Peyer's patch (tissue), 4 donors: ENCODE results near the gene MAGED1. TPM values are rescaled to one million over a fixed set of nuclear protein-coding genes. Genes with fewer than 3 reads are reported as not detected.
A peak's percentile ranks its signal among the peaks of the same experiment; 100 is the strongest.

Experiments
- DNase-seq, 3 donors: peaks; one replicate each; pipeline ENCODE4 v3.0.0-alpha.2; 2017 to 2019
- H3K27ac ChIP-seq, 4 donors: fragments of 200-600 bp; sonication (generic); one replicate each; pipeline ENCODE4 v1.5.1; 2016 to 2019
- H3K27me3 ChIP-seq, 2 donors: fragments of 200-600 bp; sonication (generic); one replicate each; pipeline ENCODE4 v1.5.1; 2019
- H3K36me3 ChIP-seq, 3 donors: fragments of 200-600 bp; sonication (generic); one replicate each; pipeline ENCODE4 v1.5.1; 2016 to 2019
- H3K4me1 ChIP-seq, 4 donors: fragments of 200-600 bp; sonication (generic); one replicate each; pipeline ENCODE4 v1.5.1; 2016 to 2019
- H3K4me3 ChIP-seq, 4 donors: fragments of 200-600 bp; sonication (generic); 1 replicate in 3 of 4; 2 replicates in 1 of 4; pipeline ENCODE4 v1.5.1; 2016 to 2019; ENCODE audit warnings: mild to moderate bottlenecking in 1 of 4
- H3K9me3 ChIP-seq, 4 donors: fragments of 200-600 bp; sonication (generic); one replicate each; pipeline ENCODE4 v1.5.1; 2016 to 2019; ENCODE audit warnings: mild to moderate bottlenecking in 1 of 4
- POLR2A ChIP-seq, 2 donors: fragments of 450-650 bp; IDR thresholded peaks; one replicate each; pipeline ENCODE4 v1.5.1; 2017; ENCODE audit warnings: antibody characterized with exemption in 2 of 2, mild to moderate bottlenecking in 2 of 2, moderate library complexity in 2 of 2
- total RNA-seq, 4 donors: library from RNA; depleted of rRNA; stranded (reverse); fragments of >200 nt; gene quantifications; one replicate each; pipeline ENCODE4 v1.1.0, GENCODE V29; 2016
- TF ChIP-seq, protein P1 (sequence below), 6 experiments: fragments of 450-650 bp in 4 of 6; fragments of 200-600 bp in 2 of 6; sonication (generic) in 1 of 6; IDR thresholded peaks; one replicate each; pipeline ENCODE4 v1.5.1; 2017 to 2019; ENCODE audit warnings: antibody characterized with exemption in 6 of 6, mild to moderate bottlenecking in 3 of 6, moderate library complexity in 1 of 6

Gene MAGED1
- total RNA-seq, 4 donors from 2014 or later: 35.6 to 42.1 (median 36.9) TPM

DNA sequence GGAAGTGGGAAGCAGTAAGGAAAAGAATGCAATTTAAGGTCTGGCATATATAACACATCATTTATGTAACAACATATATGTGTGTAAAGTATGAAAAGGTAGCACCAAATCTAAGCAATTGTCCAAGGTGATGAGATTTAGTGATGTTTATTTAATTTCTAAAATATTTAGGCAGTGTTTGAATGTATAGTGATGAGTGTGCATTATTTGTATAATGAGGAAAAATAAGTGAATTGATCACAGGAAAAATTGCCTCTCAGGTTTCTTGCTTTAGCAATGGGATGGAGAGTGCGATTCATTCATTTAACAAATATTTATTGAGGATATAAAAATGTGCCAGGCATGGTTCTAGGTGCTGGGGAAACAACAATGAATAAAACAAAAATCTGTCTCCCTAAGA lies 2.2 kb upstream of the MAGED1 start:
- no peak for TF ChIP-seq POLR2A (IDR thresholded peaks at IDR 0.05)
- TF ChIP-seq, protein P1, sequence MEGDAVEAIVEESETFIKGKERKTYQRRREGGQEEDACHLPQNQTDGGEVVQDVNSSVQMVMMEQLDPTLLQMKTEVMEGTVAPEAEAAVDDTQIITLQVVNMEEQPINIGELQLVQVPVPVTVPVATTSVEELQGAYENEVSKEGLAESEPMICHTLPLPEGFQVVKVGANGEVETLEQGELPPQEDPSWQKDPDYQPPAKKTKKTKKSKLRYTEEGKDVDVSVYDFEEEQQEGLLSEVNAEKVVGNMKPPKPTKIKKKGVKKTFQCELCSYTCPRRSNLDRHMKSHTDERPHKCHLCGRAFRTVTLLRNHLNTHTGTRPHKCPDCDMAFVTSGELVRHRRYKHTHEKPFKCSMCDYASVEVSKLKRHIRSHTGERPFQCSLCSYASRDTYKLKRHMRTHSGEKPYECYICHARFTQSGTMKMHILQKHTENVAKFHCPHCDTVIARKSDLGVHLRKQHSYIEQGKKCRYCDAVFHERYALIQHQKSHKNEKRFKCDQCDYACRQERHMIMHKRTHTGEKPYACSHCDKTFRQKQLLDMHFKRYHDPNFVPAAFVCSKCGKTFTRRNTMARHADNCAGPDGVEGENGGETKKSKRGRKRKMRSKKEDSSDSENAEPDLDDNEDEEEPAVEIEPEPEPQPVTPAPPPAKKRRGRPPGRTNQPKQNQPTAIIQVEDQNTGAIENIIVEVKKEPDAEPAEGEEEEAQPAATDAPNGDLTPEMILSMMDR (IDR thresholded peaks at IDR 0.05): no peak
- no peaks in the 10 kb centered on the region for H3K27me3 ChIP-seq
- no peaks in the 10 kb centered on the region for H3K4me1 ChIP-seq
- H3K36me3 ChIP-seq: no peaks in the 10 kb centered on the region
- no peaks in the 10 kb centered on the region for H3K9me3 ChIP-seq
- DNase-seq: no peak
- no peak overlapping the region for H3K4me3 ChIP-seq
- no peak overlapping the region for H3K27ac ChIP-seq

DNA sequence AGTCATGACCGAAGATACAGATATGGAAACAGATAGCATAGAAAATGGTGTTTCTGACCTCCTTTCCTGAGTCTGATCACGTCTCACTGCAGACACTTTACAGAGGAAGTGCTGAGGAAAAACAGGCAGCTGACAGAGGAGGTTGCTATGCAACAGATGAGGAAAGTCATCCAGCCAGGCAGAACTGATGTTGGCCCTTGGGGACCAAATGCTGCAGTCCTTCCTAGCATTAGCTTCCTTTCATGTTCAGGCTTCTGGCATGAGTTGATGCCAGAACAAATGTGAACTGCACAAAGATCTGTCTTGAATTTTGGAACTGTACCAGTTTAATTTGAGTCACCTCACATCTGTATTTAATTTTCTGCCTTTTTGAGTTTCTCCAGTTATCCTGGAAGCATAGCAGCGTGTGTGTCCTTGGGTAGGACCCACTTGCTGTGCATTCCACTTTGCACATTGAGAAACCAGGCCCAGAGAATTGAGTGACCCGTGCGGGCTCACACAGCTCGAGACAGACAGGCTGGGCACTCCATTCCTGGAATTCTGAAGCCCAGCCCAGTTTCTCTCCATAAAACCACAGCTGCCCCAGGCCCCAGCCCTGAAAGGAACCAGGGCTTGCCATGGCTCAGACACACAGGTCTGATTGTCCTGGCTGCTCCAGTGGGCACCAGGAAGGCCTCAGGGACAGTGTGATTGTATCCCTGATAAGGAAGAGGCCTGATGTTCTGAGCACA lies 1.4 kb upstream of the MAGED1 start:
- Histone ChIP-seq H3K36me3 (no peaks in the 10 kb centered on the region), H3K4me3 (no peak overlapping the region), H3K27ac (peak overlapping the region in 2 of 4 donors; percentile 70 to 78), H3K27me3 (no peaks in the 10 kb centered on the region), H3K4me1 (no peaks in the 10 kb centered on the region), H3K9me3 (no peaks in the 10 kb centered on the region)
- peak in 1 of 3 donors; percentile 29 for DNase-seq
- no peak for TF ChIP-seq POLR2A (IDR thresholded peaks at IDR 0.05)
- TF ChIP-seq, protein P1 (IDR thresholded peaks at IDR 0.05): no peak

DNA sequence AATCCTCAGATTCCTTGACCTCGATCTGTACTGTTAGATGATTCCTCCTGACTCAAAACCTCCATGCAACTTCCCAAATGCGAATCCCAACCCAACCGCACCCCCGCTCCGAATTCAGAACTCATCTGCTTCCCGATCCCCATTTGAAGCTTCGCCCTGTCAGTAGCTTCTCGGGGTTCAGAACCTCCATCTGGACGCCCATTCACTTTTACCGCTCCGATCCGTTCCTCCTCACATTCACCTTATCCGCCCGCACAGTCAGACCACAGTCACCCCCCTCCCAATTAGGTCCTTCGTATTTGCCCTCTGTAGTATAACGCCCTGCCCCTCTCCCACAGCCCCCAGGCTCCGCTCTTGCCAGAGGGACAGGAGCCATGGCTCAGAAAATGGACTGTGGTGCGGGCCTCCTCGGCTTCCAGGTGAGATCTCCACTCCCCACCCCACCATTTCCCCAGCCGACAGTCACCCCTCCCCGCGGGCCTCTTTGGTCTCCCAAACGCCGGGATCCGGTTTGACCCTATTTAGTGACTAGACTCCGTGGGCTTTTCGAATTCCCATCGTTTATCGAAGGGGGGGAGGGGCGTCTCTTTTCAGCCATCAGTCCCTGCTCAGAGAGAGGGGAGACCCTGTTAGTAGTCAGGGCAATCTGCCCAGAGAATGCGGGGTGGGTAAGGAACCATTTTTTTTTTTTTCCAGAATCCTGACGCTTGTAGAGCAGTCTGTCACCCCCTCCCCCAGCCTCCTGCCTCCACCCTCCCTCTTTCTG lies 691 bp downstream of the MAGED1 start:
- peaks cover 0 to 14% (median 0%) of the 10 kb centered on the region in 3 donors for H3K36me3 ChIP-seq

GRCh38 chrX:51894697-51895336 lies 1.4 kb downstream of the MAGED1 start:
- Histone ChIP-seq H3K4me3 (peak overlapping the region; percentile 42 to 62 (median 52)), H3K4me1 (no peaks in the 10 kb centered on the region), H3K9me3 (no peaks in the 10 kb centered on the region), H3K36me3 (peaks cover 0 to 18% (median 0%) of the 10 kb centered on the region in 3 donors), H3K27ac (peak overlapping the region in 3 of 4 donors; percentile 13 to 78 (median 70)), H3K27me3 (no peaks in the 10 kb centered on the region)
- TF ChIP-seq, protein P1 (IDR thresholded peaks at IDR 0.05): no peak
- no peak for TF ChIP-seq POLR2A (IDR thresholded peaks at IDR 0.05)
- peak in 1 of 3 donors; percentile 39 for DNase-seq

More for the DNA sequence above, 691 bp downstream of the MAGED1 start:
- H3K27ac ChIP-seq: peak overlapping the region; percentile 55 to 78 (median 70)
- H3K9me3 ChIP-seq: no peaks in the 10 kb centered on the region
- peak in 1 of 3 donors; percentile 51 for DNase-seq
- peak overlapping the region; percentile 42 to 62 (median 52) for H3K4me3 ChIP-seq
- TF ChIP-seq, protein P1 (IDR thresholded peaks at IDR 0.05): no peak
- no peak for TF ChIP-seq POLR2A (IDR thresholded peaks at IDR 0.05)
- H3K27me3 ChIP-seq: no peaks in the 10 kb centered on the region
- H3K4me1 ChIP-seq: no peaks in the 10 kb centered on the region

GRCh38 chrX:51896626-51897025 lies 3.2 kb downstream of the MAGED1 start:
- no peak for DNase-seq
- no peaks in the 10 kb centered on the region for H3K27me3 ChIP-seq
- no peaks in the 10 kb centered on the region for H3K9me3 ChIP-seq
- H3K4me1 ChIP-seq: no peaks in the 10 kb centered on the region
- peaks cover 0 to 33% (median 0%) of the 10 kb centered on the region in 3 donors for H3K36me3 ChIP-seq
- H3K27ac ChIP-seq: no peak overlapping the region
- no peak overlapping the region for H3K4me3 ChIP-seq
- TF ChIP-seq, protein P1 (IDR thresholded peaks at IDR 0.05): no peak
- no peak for TF ChIP-seq POLR2A (IDR thresholded peaks at IDR 0.05)
